Brain pericyte (primary cell): Measurements from ENCODE around the gene HSPB8.

Experiments used
- DNase-seq: peaks from one replicate; pipeline ENCODE4 v3.0.0-alpha.2; 2012; ENCODE audit warnings: low read depth, low spot score

HSPB8 gene

GRCh38 chr12:119171291-119171690 is 7.4 kb upstream of the HSPB8 start:
- DNase-seq: no peak

DNA sequence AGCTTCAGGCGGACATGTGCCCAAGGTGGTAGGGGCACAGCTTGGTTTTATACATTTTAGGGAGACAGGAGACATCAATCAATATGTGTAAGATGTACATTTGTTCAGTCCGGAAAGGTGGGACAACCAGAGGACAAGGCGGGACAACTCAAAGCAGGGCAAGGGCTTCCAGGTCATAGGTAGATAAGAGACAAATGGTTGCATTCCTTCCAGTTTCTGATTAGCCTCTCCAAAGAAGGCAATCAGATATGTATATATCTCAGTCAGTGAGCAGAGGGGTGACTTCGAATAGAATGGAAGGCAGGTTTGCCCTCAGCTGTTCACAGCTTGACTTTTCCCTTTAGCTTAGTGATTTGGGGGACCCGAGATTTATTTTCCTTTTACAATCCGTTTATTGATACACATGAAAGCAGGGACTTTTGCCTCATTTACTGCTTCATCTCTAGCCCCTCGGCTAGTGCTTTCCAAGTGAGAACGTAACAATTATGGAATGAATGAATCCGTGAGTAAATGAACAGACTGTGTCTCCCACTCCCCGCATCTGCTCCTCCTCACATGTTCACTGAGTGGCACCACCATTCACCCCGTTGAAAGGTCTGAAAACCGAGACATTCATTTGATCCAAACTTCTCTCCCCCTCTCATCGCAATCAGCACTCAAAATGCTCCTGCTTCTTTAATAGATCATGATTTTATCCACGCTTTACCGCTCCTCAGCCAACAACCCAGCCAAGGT is 6.9 kb upstream of the HSPB8 start:
- DNase-seq: no peak

- DNase-seq: no peak
Measured at GRCh38 chr12:119175081-119175480, 3.6 kb upstream of the HSPB8 start.

DNA sequence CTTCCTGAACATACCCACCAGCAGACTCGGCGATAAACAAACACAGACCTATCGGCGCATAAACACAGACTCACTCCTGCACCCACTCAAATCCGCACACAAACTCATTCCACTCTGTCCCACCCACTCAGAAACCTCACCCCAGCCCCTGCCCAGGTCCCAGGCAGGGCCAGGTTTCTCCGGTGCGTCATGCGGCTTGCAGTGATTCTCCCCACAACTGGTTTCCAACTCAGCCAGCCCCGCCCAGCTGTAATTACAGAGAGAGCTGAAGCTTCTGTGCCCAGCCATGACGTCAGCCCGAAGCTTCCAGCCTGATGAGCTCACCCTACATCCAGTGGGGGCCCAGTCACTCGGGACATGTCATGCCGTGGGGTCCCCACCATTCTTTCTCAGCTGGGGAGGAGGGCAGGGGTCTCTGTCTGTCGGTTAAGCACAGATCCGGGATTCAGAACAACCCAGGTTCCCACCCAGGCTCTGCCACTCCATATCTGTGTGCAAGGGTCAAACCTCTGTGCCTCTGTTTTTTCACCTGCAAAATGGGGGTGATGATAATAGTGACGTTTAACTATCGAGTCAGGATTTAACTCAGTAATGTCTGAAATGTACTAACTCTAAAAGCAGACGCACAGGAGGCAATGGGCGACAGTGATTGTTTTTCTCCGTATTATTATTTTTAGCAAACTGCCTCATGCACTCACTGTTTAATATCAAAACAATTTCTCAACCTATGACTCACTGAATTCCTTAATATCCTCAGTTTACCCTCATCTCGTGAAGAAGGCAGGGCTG is 2.3 kb upstream of the HSPB8 start:
- DNase-seq: peak; percentile 49

- no peak for DNase-seq
Measured at GRCh38 chr12:119177056-119177325, 1.7 kb upstream of the HSPB8 start.

- DNase-seq: no peak
Measured at GRCh38 chr12:119177724-119178380, 879 bp upstream of the HSPB8 start.

DNA sequence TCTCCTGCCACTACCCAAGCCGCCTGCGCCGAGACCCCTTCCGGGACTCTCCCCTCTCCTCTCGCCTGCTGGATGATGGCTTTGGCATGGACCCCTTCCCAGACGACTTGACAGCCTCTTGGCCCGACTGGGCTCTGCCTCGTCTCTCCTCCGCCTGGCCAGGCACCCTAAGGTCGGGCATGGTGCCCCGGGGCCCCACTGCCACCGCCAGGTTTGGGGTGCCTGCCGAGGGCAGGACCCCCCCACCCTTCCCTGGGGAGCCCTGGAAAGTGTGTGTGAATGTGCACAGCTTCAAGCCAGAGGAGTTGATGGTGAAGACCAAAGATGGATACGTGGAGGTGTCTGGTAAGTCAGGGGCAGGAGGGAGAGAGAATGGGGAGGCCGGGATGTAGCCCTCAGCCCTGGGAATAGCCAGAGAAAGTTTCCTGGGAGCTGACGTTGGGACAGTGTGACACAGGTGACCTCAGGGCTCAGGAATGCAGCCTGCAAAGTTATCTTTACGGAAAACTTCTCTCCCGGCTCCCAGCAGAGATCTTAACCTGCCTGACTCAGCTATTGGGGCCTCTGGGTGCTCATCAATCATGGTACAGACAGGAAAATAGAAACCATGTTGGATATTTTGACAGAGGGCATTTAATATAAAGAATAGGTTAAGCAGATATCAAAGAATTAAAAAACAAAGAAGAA is 747 bp downstream of the HSPB8 start:
- DNase-seq: no peak

- no peak for DNase-seq
Measured at GRCh38 chr12:119180380-119181040, 1.8 kb downstream of the HSPB8 start.

DNA sequence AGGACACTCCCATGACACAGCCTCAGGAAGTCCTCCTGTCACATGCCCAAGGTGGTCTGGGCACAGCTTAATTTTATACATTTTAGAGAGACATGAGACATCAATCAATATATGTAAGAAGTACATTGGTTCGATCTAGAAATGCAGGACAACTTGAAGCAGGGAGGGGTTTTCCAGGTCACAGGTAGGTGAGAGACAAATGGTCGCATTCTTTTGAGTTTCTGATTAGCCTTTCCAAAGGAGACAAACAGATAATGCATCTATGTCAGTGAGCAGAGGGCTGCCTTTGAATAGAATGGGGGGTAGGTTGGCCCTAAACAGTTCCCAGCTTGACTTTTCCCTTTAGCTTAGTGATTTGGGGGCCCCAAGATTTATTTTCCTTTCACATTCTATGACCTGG is 2.5 kb downstream of the HSPB8 start:
- no peak for DNase-seq

GRCh38 chr12:119181944-119182343 is 3.2 kb downstream of the HSPB8 start:
- no peak for DNase-seq

DNA sequence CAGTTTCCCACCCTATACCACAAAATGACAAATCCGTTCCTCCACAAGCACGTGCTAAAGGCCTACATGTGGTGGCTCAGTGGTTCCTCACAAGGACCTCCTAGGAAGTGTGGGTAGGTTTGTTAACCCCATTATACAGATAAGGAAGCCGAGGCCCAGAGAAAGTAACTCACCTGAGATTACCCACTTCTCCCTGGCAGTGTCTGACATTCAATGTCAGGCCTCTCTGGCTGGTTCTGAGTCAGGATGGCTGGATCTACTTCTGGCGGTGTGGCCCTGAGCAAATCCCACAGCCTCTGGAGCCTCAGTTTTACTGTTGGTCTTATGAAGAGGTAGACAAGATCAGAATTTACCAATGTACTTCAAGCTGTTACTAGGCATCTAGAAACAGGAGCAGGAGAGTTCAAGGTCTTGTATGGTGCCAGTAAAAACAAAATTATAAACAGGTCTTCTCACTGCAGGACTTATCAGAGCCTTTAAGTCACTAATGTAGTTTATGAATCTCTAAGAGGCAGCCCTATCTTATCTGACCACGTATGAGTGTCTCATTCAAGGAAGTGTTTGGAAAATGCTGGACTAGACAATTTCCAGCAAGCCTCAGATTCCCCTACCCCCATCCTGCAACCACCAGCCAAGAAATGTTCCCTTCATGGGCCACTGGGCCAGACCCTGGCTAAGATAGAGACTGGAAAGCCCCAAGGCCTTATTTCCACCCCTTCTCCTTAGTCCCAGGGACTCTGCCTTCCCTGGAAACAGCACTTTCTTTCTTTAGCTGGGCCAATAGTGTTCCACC is 4.2 kb downstream of the HSPB8 start:
- DNase-seq: no peak

DNA sequence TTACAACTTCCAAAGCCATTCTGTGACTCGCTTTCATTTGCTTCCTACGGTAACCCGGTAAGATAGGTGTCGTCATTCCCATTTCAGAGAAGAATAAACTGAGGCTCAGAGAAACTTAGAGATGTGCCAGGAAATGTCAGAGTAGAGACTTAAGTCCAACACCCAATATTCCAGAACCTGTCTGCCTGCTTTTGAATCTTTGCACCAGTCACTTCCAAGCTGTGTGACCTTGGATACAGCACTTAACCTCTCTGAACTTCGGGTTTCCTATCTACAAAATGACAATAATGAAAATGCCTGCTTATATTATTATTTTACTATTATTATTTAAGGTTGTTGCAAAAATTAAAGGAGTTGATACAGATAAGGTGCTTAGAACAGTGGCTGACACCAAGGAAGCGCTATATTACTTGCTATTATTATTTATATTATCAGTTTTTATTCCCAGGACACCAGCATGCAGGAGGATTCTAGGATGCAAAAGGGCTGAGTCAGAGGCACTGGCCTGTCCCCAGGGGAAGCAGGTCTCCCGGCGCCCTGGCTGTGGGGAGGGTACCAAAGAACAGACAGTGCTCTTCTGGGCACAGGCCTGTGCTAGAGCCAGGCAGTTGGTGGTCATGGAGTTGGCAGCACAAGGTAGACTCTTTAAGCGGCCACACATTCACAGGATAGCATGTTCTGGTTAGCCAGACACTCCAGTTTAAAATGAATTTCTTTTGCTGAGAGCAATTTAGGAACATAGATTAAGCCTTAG is 5.4 kb downstream of the HSPB8 start:
- no peak for DNase-seq

DNA sequence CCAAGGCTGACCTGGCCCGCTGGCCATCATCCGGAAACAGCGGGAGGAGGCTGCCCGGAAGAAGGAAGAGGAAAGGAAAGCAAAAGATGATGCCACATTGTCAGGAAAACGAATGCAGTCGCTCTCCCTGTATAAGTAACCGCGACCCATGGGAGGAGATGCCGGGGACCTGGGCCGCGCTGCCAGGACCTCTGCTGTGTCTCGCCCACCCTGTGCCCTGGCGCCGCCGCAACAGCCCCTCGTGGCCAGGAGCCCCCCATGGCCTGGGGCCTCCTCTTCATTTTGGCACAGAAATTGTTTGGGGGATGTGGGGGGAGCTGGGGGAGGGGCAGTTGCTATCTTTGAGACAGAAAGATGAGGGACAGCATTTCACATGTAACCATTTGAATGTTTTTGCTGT is 16.5 kb downstream of the HSPB8 start:
- no peak for DNase-seq

- DNase-seq: no peak
Measured at GRCh38 chr12:119198440-119198839, 19.7 kb downstream of the HSPB8 start.

DNA sequence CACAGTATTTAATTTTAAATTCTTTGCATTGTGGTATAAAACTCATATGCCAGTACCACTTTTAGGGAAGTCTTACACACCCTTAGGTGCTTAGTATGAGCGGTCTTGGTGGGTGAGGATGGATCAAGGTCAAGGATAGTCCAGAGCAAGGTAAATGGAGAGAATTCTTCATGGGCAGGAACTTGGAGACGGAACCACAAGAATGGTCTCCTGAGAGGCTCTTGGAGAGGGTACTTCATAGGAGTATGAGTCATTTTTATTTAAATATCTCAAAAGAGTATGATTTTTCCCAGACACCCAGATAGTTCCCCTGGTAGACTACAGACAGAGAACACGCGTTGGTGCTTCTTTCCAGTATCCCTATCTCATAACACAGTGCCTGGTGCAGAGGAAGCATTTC is 21.9 kb downstream of the HSPB8 start:
- DNase-seq: no peak

GRCh38 chr12:119201789-119202543 is 23.2 kb downstream of the HSPB8 start:
- no peak for DNase-seq

- DNase-seq: no peak
Measured at GRCh38 chr12:119202544-119202943, 23.8 kb downstream of the HSPB8 start.

DNA sequence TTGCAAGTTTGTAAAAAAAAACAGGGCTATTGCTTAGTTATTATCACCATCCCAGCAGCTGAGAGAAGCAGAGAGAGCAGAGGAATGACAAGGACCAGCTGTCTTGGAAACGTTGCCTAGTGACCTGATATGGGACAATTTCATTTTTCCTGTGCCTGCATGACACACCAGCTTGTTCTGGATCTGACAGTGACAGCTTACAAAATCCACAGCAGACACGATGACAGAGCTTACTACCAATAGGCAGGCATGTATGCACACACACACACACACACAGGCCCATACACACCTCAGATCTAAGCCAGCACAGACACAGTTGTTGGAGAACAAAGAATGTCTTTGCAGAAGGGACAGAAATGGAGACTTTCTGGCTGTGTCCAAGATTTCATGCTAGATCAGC is 25.4 kb downstream of the HSPB8 start:
- no peak for DNase-seq

- DNase-seq: no peak
Measured at GRCh38 chr12:119204671-119205285, 26.0 kb downstream of the HSPB8 start.
